Neural progenitor cell (in vitro differentiated cells): Measurements from ENCODE around the gene VEZF1. TPM values are rescaled to one million over a fixed set of nuclear protein-coding genes. Genes with fewer than 3 reads are reported as not detected.

Source experiments
- DNase-seq: peaks from one replicate; pipeline ENCODE4 v3.0.0-alpha.2; 2016; ENCODE audit warnings: low spot score
- H2AFZ ChIP-seq: fragments of 200-600 bp; sonication (generic); replicated peaks from 2 replicates; pipeline ENCODE4 v1.6.1; 2016; ENCODE audit warnings: antibody characterized with exemption
- H3F3A ChIP-seq: fragments of 200-600 bp; sonication (generic); 2 replicates; pipeline ENCODE4 v1.6.1; 2016; ENCODE audit warnings: antibody characterized with exemption, low read depth
- H3K27ac ChIP-seq: fragments of 200-600 bp; sonication (generic); 2 replicates; pipeline ENCODE4 v1.5.1; 2016; ENCODE audit warnings: mild to moderate bottlenecking
- H3K27me3 ChIP-seq: fragments of 200-600 bp; sonication (generic); 2 replicates; pipeline ENCODE4 v1.6.1; 2016; ENCODE audit warnings: mild to moderate bottlenecking, moderate library complexity
- H3K36me3 ChIP-seq: fragments of 200-600 bp; sonication (generic); 2 replicates; pipeline ENCODE4 v1.5.1; 2016
- H3K4me1 ChIP-seq: fragments of 200-600 bp; sonication (generic); 2 replicates; pipeline ENCODE4 v1.6.1; 2016; ENCODE audit warnings: mixed run types
- H3K4me2 ChIP-seq: fragments of 200-600 bp; sonication (generic); 2 replicates; pipeline ENCODE4 v1.6.1; 2016
- H3K4me3 ChIP-seq: fragments of 200-600 bp; sonication (generic); 2 replicates; pipeline ENCODE4 v1.5.1; 2016
- H3K79me2 ChIP-seq: fragments of 200-600 bp; sonication (generic); 2 replicates; pipeline ENCODE4 v1.6.1; 2016; ENCODE audit warnings: low read depth
- H3K9ac ChIP-seq: fragments of 200-600 bp; sonication (generic); 2 replicates; pipeline ENCODE4 v1.6.1; 2016
- H3K9me3 ChIP-seq: fragments of 200-600 bp; sonication (generic); 2 replicates; pipeline ENCODE4 v1.5.1; 2016; ENCODE audit warnings: low read depth
- H4K20me1 ChIP-seq: fragments of 200-600 bp; sonication (generic); 2 replicates; pipeline ENCODE4 v1.6.1; 2016; ENCODE audit warnings: low read depth
- H3K27ac Mint-ChIP-seq: 3 replicates; pipeline ENCODE4 v1.8.0; 2021; ENCODE audit warnings: mixed read lengths
- H3K27me3 Mint-ChIP-seq: 2 replicates; pipeline ENCODE4 v1.8.0; 2022; ENCODE audit warnings: low read depth, mild to moderate bottlenecking, inconsistent platforms, moderate library complexity, mixed read lengths; ENCODE audit not compliant: insufficient read depth
- H3K36me3 Mint-ChIP-seq: 3 replicates; pipeline ENCODE4 v1.8.0; 2021; ENCODE audit warnings: mixed read lengths
- H3K4me1 Mint-ChIP-seq: 3 replicates; pipeline ENCODE4 v1.8.0; 2021; ENCODE audit warnings: mixed read lengths
- H3K4me3 Mint-ChIP-seq: 3 replicates; pipeline ENCODE4 v1.8.0; 2021; ENCODE audit warnings: mild to moderate bottlenecking, moderate library complexity, mixed read lengths
- H3K9me3 Mint-ChIP-seq: 3 replicates; pipeline ENCODE4 v1.8.0; 2020; ENCODE audit warnings: mixed read lengths
- EZH2 ChIP-seq: fragments of 200-600 bp; sonication (generic); IDR thresholded peaks from 2 replicates; pipeline ENCODE4 v1.6.1; 2017; ENCODE audit warnings: antibody characterized with exemption, mild to moderate bottlenecking, moderate library complexity
- EZH2phosphoT487 ChIP-seq: fragments of 200-600 bp; sonication (generic); IDR thresholded peaks from 2 replicates; pipeline ENCODE4 v1.6.1; 2017; ENCODE audit warnings: antibody characterized with exemption
- total RNA-seq: library from RNA; depleted of rRNA; stranded (reverse); fragments of >200 nt; gene quantifications from 2 replicates; pipeline ENCODE4 v1.2.3, GENCODE V29; 2015; ENCODE audit warnings: low replicate concordance
- TF ChIP-seq, protein P1 (sequence below): fragments of 200-600 bp; sonication (generic); IDR thresholded peaks from 2 replicates; pipeline ENCODE4 v1.5.1; 2017; ENCODE audit warnings: antibody characterized with exemption, mild to moderate bottlenecking

Gene VEZF1
- total RNA-seq, 1 donor from 2014 or later: 90.4 TPM

DNA sequence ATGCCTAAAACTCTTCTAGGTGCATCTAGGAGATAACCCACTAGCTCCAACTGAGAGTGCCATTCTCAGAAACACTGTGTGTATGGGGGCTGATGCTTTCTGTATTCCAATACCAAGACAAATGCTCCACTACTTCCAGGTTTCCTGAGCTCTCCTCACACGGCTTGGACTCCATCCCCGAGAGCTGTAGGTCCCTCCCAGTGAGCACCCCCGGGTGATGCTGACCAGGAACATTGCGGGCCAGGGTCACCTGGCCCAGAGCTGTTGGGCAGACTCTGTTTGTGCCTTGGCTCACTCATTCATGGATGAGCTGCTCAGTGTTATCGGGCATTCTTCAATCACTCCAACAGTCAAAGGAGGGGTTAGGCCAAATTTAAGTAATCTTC is 39.9 kb downstream of the VEZF1 start:
- no peak overlapping the region for H3K4me3 ChIP-seq
- H3K4me2 ChIP-seq: no peak overlapping the region
- no peak overlapping the region for H2AFZ ChIP-seq
- Mint-ChIP-seq H3K27ac (peak overlapping the region; percentile 83), H3K27me3 (peaks cover 6% of the 10 kb centered on the region), H3K36me3 (peaks cover 16% of the 10 kb centered on the region), H3K9me3 (no peaks in the 10 kb centered on the region), H3K4me3 (no peak overlapping the region), H3K4me1 (peaks cover 82% of the 10 kb centered on the region)
- no peak overlapping the region for H3K27ac ChIP-seq
- H3K4me1 ChIP-seq: peaks cover 19% of the 10 kb centered on the region
- H3K9ac ChIP-seq: no peak overlapping the region
- no peaks in the 10 kb centered on the region for H3F3A ChIP-seq
- H3K9me3 ChIP-seq: no peaks in the 10 kb centered on the region
- no peaks in the 10 kb centered on the region for H3K36me3 ChIP-seq
- DNase-seq: no peak
- TF ChIP-seq EZH2 (no peak), EZH2phosphoT487 (no peak)
- TF ChIP-seq, protein P1, sequence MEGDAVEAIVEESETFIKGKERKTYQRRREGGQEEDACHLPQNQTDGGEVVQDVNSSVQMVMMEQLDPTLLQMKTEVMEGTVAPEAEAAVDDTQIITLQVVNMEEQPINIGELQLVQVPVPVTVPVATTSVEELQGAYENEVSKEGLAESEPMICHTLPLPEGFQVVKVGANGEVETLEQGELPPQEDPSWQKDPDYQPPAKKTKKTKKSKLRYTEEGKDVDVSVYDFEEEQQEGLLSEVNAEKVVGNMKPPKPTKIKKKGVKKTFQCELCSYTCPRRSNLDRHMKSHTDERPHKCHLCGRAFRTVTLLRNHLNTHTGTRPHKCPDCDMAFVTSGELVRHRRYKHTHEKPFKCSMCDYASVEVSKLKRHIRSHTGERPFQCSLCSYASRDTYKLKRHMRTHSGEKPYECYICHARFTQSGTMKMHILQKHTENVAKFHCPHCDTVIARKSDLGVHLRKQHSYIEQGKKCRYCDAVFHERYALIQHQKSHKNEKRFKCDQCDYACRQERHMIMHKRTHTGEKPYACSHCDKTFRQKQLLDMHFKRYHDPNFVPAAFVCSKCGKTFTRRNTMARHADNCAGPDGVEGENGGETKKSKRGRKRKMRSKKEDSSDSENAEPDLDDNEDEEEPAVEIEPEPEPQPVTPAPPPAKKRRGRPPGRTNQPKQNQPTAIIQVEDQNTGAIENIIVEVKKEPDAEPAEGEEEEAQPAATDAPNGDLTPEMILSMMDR: no peak
- H3K27me3 ChIP-seq: peaks cover 3% of the 10 kb centered on the region
- no peaks in the 10 kb centered on the region for H4K20me1 ChIP-seq
- no peaks in the 10 kb centered on the region for H3K79me2 ChIP-seq

DNA sequence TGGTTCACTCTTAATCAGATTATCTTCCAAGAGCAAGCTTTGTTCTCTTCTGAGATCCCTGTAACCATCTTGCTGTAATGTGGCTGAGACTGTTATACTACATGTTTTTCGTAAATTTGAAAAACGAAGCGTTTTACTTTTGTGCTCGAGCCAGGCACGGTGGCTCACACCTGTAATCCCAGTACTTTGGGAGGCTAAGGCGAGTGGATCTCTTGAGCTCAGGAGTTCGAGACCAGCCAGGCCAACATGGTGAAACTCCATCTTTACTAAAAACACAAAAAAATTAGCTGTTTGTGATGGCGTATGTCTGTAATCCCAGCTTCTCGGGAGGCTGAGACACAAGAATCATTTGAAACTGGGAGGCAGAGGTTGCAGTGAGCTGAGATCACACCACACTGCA is 40.7 kb downstream of the VEZF1 start:
- H3K27me3 Mint-ChIP-seq: peaks cover 6% of the 10 kb centered on the region
- Histone ChIP-seq H3K9ac (no peak overlapping the region), H3K36me3 (no peaks in the 10 kb centered on the region), H3F3A (no peaks in the 10 kb centered on the region), H3K4me1 (peaks cover 16% of the 10 kb centered on the region), H3K4me2 (no peak overlapping the region), H2AFZ (no peak overlapping the region), H3K4me3 (no peak overlapping the region), H4K20me1 (no peaks in the 10 kb centered on the region), H3K27ac (no peak overlapping the region), H3K27me3 (no peaks in the 10 kb centered on the region), H3K9me3 (no peaks in the 10 kb centered on the region), H3K79me2 (no peaks in the 10 kb centered on the region)
- no peak for DNase-seq
- peak overlapping the region; percentile 93 for H3K27ac Mint-ChIP-seq
- no peaks in the 10 kb centered on the region for H3K9me3 Mint-ChIP-seq
- TF ChIP-seq, protein P1: no peak
- TF ChIP-seq EZH2phosphoT487 (no peak), EZH2 (no peak)
- H3K36me3 Mint-ChIP-seq: peaks cover 12% of the 10 kb centered on the region
- peaks cover 77% of the 10 kb centered on the region for H3K4me1 Mint-ChIP-seq
- no peak overlapping the region for H3K4me3 Mint-ChIP-seq

DNA sequence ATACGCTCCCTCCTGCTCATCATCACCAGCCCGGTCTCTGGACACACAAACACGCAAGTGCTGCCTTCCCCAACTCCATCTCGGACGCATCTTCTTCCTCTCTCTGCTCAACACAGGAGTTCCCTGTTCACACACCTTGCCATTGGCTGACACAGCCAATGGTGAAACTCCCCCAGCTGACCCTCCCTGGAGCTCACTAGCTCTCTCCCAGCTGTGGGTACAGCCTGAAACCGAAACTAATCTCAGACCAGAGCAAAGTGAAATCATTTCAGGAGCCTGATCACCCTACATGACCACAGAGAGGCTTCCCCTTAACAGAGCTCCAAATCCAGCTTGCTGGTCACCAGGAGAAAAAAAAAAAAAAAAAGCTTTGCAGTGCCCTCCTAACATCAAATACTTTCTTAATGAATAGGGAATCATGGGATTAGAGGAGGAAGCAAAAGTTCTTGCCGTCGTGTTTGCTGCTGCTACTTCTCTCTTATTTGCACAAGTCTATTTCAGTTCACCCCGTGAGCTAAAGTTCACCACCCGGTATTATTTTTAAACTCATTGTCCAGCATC is 41.2 kb downstream of the VEZF1 start:
- peaks cover 19% of the 10 kb centered on the region for H3K4me1 ChIP-seq
- no peaks in the 10 kb centered on the region for H3K27me3 ChIP-seq
- H3F3A ChIP-seq: no peaks in the 10 kb centered on the region
- H3K9me3 ChIP-seq: no peaks in the 10 kb centered on the region
- H3K79me2 ChIP-seq: no peaks in the 10 kb centered on the region
- Mint-ChIP-seq H3K9me3 (no peaks in the 10 kb centered on the region), H3K27me3 (peaks cover 6% of the 10 kb centered on the region), H3K36me3 (peaks cover 12% of the 10 kb centered on the region), H3K27ac (peak overlapping the region; percentile 93), H3K4me1 (peaks cover 79% of the 10 kb centered on the region), H3K4me3 (peak overlapping the region; percentile 39)
- no peak overlapping the region for H2AFZ ChIP-seq
- peaks cover 4% of the 10 kb centered on the region for H4K20me1 ChIP-seq
- no peak for DNase-seq
- TF ChIP-seq EZH2phosphoT487 (no peak), EZH2 (no peak)
- TF ChIP-seq, protein P1: no peak
- H3K27ac ChIP-seq: no peak overlapping the region
- H3K4me2 ChIP-seq: peak overlapping the region; percentile 4
- no peak overlapping the region for H3K9ac ChIP-seq
- H3K4me3 ChIP-seq: no peak overlapping the region
- H3K36me3 ChIP-seq: no peaks in the 10 kb centered on the region
